MM.1S (cell line): Measurements from ENCODE around the gene MVB12B.

ENCODE experiments used
- CTCF ChIP-seq: fragments of 300-600 bp; sonication (generic); IDR thresholded peaks from 2 replicates; pipeline ENCODE4 v1.5.1; 2016; ENCODE audit warnings: antibody characterized with exemption, low read length, mixed read lengths
- EZH2 ChIP-seq: fragments of 300-600 bp; sonication (generic); optimal IDR thresholded peaks from 2 replicates; pipeline ENCODE3; 2017; ENCODE audit warnings: low read depth, mild to moderate bottlenecking, antibody characterized with exemption, low read length, mixed read lengths

GRCh38 chr9:126430124-126430523 lies 103.5 kb downstream of the MVB12B start:
- TF ChIP-seq CTCF (no peak), EZH2 (no peak)
